ENCODE measurements around the gene SECISBP2.

DNA sequence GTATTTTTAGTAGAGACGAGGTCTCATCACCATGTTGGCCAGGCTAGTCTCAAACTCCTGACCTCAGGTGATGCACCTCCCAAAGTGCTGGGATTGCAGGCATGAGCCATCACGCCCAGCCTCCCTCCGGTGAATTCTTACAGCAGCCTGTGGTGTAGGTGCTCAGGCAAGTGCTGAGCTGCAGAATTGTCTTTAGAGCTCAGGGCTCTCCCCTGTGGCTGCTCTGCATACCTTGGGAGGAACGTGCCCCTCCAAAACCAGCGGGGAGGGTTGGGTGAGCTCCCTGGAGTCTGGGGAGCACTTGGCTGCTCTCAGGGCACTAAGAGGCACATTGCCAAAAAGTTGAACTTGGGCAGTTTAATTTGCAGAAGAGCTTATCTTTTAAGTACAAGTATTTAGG lies 29.4 kb downstream of the SECISBP2 start:
- TF ChIP-seq POLR2A (IDR thresholded peaks at IDR 0.05; ENCODE audit: extremely low read depth, insufficient read length), result no peak
- TF ChIP-seq CTCF (IDR thresholded peaks at IDR 0.05; ENCODE audit: low read depth, low read length), result no peak
- TF ChIP-seq, protein P1, sequence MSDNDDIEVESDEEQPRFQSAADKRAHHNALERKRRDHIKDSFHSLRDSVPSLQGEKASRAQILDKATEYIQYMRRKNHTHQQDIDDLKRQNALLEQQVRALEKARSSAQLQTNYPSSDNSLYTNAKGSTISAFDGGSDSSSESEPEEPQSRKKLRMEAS (IDR thresholded peaks at IDR 0.05; ENCODE audit: low read depth, low read length), result no peak
- TF ChIP-seq MYC (IDR thresholded peaks at IDR 0.05; ENCODE audit: low read depth, low read length), result no peak

All from NB4 (cell line).